Fibroblast of peridontal ligament (primary cell): ENCODE results near the gene RSRC1.

Experiments used
- DNase-seq: peaks from one replicate; pipeline ENCODE4 v3.0.0-alpha.2; 2010; ENCODE audit errors: extremely low read depth

The RSRC1 gene

DNA sequence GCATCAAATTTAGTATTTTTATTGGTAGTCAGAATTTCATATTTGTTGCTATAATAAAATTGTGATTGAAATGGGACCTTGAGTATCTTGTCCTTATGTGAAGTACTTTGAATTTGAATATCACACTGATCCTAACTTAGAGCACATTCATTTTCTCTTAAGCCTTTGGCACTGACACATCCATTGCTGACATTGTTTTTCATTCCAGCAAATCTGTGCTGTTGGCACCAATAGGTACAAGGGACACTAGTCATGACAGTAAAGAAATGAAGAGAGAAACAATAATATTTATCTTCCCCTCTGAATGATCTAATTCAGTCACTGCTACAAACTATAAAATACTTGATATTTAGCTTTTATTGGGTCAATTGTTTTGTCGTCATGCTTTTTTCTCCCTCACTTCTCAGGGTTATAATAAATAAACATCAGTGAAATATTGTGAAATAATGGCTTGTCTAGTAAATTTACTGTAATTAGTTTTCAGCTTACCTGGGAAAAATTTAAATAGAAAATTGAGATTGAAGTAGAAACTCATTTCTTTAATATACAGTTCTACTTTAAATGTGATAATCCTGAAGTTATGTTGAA is 294.3 kb downstream of the RSRC1 start:
- DNase-seq: no peak

DNA sequence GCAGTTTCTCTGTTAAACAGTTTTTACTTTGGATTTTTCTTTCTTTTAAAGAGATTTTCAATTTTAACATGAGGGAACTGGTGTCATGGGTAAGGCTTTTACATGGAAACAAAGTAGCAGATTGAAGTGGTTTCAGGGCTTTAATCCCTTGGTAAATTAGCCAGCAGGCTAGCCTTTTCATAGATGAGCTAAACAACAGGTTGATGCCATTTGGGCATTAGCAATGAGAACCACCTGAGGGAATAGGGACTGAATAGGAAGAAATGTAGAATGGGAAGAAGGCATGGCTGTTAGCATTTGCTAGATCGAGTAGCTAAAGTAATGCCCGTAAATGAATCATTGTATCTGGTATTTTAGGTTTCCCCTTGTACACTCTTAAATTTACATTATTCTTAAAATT is 295.6 kb downstream of the RSRC1 start:
- no peak for DNase-seq

DNA sequence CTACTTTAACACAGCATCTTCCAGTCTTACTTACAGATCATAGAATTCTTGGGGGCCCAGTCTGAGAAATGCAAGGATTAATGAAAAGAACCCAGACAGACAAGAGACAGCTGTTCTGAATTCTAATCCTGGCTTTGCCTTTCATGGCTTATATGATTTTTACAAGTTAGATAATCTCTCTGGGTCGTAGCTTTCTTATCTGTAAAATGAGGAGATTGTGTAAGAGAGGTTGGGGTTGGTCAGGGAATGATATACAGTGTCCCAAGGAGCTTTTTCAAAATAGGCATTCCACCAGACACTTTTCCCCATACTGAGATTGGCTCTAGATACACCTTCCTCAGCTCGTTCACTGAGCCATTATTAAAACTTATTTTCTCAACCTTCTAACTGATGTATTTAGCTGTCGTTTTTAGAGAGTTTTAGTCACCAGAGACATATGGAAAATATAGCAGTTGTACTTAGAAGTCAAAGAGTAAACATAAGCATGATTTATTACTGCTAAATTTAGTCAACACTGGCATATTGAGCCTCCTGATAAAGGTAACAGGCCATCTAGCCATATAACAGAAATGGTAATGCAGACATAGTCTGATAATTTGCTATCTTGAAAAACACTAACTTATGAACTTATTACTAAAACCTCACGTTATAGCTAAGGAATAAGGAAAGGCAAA is 298.1 kb downstream of the RSRC1 start:
- peak; percentile 1 for DNase-seq

DNA sequence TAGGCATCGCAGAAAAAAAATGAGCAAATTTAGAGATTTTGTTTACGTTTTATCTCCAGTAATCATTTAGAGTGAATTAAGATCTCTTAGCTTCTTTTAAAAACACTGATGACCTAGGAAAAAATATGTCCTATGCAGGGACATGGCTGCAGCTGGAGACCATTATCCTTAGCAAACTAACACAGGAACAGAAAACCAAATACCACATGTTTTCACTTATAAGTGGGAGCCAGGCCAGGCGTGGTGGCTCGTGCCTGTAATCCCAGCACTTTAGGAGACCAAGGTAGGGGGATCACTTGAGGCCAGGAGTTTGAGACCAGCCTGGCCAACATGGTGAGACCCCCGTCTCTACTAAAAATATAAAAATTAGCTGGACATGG is 298.6 kb downstream of the RSRC1 start:
- peak; percentile 50 for DNase-seq

DNA sequence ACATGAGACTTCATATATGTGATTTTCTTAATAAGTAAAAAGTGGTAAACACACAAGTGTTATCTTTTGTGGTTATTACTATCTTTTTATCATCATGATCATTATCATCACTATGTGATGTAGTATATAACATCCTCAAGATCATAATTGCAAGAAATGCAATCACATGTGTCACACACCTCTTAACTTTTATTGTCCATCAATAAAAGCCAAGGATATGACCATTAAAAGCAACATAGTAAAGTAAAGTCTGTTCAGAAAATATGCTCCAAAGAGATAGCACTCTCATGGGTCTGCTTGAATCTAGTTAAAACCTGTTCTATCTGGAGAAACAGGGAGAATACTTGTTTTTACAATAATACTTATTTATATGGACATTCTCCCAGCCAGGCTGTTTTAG is 308.1 kb downstream of the RSRC1 start:
- no peak for DNase-seq

DNA sequence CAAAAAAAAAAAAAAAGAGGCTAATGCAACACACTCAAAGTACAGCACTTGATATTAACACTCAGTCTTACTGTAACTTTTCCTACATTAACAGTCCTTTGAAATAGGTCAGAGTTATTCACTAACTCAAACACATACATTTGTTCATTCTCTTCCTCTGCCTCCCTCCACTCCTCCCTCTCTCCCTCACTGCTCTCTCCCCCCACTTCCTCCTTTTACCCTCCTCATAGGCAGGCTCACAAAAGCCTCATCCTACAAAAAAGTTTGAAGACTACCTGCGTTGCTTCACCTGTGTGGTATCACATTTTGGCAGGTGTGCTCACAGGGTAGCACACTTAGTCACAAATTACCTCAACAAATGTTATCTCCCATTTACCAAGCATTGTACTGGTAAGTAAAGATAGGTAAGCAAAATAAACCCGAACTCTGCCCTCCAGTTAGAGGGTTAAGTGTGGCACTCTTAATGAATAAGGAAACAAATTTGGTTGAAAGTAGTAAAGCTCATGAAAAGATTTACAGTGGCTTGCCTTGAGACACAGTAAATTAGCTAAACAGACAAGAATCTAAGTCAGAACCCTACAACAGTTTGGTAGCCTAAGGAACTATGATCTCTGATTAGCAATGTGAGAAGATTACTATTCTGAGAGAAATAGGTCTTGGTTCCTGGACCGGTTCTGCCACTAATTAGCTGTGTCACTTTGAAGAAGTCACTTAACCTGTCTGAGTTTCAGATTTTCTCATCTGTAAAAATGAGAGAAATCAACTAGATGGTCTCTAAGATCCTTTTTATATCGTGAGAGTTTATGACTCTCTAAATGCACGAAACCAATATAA is 310.1 kb downstream of the RSRC1 start:
- no peak for DNase-seq

DNA sequence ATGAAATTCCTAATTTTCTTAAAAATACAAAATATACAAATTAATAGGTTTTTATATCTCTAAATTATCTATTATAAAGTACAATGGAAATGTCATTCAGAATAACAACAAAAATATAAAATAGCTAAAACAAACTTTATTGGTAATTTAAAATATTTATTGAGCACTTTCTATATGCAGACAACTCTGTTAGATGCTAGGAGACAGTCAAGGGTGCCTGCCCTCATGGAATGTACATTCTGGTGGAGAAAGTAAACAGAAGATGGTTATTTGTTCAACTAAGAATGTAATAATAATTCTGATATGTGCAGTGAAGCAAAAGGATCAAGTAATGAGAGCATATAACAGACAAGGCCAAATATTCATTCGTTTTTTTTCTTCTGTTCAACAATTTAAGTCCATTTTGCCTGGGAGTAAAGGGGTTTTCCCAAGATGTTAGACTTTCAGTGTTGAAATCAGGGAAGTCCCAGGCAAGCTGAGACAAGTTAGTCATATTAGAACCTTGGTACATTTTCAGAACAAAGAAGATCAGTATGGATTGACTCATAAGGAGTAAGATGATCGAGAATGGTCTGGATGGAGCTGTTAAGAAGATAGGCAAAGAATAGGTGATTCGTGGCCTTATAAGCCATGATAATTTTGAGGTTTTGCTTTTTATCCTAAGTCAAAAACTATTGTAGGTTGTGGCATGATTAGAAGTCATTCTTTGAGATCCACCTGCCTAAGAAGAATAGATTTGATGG is 310.9 kb downstream of the RSRC1 start:
- DNase-seq: peak; percentile 70

DNA sequence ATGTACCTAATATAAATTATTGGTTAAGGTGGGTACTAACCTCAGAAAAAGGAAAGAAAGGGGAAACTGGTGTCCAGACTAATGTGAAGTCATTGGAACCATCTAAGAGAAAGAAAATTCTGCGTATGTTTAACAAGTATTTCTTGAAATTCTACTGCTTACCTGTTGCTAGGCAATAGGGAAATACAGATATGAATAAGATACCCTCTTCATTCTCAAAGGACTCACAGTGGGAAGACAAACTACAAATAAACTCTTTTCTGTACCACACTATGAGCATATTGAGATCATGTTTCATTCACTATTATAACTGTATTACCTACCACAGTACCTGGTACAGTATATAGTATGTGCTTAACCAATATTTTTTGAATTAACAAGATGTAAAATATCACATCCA is 320.6 kb downstream of the RSRC1 start:
- no peak for DNase-seq

DNA sequence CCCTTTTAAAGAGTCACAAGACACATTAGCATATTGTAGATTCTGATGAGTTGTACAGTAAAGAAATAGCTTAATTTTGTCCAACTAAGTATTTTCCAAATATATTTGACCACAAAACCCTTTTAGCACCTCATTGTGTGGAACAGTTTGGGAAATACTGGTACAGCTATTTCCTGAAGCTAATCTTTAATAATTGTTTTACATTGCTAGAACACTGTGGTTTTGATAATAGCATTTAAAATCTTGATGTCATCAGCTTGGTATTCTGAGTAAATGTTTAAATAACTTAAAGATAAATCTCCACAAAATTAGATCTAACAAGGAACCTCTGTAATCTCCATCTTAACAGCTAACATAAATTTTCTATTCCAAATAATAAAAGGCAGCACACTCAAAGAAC is 321.1 kb downstream of the RSRC1 start:
- no peak for DNase-seq

DNA sequence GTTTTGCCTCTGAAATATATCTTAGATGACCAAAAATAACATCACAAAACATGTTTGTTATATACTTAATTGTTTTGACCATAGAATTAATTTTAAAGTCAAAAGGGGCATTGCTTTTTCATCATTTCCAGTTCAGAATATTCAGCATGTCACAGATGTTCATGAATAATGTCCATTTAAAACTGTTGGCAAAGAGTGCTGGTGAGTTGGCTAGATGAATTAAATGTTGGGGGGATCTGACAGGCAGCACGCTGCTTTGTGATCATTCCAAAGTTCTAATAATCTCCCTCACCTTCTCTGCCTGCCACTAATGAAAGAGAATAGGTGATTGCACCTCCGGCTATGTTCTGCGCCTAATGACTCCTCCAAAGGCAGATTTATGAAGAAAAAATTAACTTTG is 321.9 kb downstream of the RSRC1 start:
- DNase-seq: no peak

DNA sequence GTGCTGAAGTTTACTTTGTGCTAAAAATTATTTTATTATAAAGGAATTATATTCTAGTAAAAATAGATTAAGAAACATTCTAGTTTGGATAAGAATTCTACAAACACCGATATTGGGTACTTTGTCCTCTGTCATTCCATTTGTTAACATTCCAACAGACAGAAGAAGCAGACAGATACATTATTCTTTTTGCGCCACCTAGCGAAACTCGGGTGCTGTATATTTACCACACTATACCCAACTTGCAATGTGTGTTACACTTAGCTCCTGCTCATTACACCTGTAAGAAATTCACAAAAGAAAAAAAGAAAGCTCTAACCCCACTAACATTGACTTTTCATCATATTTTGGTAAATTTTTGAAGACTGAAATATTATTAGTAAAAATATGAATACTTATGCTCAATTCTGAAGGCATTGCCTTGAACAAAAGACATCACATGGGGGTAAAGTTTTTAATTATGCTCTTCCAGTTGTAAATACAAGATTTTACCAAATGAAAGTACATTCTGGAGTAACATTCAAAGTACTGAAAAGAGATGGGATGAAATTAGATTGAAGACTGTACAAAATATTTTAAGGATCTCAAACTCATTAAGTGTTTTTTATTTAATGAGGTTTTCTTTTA is 324.6 kb downstream of the RSRC1 start:
- peak; percentile 83 for DNase-seq

DNA sequence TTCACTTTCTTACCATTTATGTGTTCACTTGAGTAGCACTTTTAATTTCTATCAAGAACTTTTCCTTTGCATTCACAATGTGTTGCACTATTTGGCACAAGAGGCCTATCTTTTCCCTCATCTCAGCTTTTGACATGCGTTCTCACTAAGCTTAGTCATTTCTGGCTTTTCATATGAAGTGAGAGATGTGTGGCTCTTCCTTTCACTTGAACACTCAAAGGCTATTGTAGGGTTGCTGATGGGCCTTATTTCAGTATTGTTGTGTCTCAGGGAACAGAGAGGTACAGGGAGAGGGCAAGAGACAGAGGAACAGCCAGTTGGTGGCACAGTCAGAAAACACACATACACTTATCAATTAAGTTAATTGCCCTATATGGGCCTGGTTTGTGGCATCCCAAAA is 333.7 kb downstream of the RSRC1 start:
- no peak for DNase-seq

DNA sequence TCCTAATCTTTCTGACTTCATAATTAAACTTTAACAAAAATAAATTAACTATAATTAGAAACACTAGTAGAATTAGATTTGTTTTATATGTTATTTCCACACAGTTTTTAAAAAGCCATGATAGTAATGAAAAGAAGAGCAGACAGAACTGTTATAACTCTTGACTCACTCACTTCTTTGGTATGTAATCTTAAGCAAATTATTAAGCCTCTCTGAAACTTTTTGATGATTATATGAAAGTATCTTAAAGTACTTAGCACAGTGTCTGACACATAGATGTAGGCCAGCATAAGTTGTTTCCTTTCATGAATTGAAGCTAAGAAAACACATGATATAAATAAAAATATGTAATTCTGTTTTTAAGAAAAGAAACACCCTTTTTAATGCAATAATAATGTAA is 337.5 kb downstream of the RSRC1 start:
- DNase-seq: no peak

DNA sequence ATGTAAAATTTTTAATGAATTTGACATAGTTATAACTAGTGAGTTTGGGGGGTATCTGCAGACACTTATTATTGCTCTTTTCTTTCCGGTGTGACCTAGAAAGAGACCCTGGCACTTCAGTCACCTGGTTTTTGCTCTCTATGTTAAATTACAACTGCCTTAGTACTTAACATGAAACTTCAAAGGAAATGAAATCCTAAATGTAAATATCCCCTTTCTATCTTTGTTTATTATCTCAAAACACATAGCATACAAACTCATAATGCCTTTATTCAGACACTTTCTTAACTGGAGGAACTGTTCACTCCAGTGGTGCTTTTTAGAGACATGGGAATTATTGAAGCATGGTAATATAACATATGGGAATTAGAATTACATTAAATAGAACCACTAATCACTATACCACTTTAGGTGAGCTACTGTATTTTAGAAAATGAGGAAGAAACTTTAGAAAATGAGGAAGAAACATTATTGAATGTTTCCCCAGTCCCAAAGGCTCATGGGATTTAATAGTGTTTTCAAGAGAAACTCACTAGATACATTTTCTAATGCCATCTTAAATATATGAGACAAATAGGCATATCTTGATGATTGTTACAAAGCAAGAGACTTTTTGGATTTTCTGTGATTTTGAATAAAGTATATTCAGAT is 341.6 kb downstream of the RSRC1 start:
- DNase-seq: no peak

DNA sequence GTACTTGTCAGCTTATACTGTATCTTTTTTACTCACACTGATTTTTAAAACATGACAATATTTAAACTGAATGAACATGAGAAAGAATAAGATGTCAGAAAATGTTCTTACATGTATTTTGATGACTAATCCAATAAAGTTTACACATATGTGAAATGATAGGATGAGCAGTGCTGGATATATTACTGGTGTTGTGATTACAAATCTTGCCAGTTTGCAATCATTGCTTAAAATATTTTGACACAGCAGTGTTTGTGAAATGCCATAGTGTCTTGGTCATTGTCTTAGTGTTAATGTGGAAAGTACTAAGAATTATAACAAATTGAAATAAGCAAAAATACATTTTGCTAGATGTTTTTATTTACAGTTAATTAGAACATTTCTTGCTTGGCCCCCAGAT is 342.4 kb downstream of the RSRC1 start:
- DNase-seq: peak; percentile 12

DNA sequence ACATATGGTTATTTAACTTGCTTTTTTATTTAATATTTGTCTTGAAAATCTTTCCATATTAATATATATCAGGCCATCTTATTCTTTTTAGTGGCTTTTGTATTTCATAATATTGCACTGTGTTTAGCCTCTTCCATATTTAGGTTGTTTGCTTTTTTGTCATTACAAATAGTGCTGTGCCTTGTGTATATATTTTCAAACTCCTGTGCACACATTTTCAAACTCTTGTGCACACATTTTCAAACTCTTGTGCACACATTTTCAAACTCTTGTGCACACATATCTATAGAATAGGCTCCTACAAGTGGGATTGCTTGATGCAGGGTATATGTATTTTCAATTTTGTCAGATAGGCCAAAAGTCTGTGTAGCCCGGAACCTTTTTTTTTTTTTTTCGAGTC is 343.1 kb downstream of the RSRC1 start:
- no peak for DNase-seq

DNA sequence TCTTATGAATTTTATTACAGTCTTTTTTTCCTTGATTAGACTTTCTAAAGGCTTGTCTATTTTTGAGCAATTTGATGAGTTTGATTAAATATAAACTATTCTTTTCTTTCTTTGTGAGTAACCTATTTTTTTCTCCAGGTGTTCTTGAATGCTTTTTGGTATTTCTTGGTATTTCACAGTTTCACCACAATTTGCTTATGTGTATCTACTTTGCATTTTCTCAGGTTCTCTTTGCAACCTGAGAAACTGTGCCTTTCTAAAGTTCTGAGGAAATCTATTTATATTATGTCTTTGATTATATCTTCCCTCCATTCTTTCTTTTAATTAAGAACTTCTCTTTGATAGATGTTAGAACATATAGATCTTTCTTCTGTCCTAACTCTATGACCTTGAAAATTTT is 344.0 kb downstream of the RSRC1 start:
- no peak for DNase-seq

DNA sequence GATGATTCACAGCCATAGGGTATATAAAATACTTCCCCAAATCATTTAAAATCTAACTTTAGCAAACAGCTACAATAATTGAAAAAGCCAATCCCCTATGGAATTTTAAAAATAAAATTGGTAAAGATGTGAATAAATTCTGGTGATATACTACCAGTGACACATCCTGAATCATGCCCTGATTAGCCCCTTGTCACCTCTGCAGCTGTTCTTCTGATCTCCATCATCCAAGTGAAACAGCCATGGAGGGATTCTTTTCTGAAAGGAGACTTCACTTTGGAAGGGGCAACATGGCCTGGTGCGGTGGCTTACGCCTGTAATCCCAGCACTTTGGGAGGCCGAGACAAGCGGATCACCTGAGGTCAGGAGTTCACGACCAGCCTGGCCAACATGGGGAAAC is 345.5 kb downstream of the RSRC1 start:
- no peak for DNase-seq

DNA sequence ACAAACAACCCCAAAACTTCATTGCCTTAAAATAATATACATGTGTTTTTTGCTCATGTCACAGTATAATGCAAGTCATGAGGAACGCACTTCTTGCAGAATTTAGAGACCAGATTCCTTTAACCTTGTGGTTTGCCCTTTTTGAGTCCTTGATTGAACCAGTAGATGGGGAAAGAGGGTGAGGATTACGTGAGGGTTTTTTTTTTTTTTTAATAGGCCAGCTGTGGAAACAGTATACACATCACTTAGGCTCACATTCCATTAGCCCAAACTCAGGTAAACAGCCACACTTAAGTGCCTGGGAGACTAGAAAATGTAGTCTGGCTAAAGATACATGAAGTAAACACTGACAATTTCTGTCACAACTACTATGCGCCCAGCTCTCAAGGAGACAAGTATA is 346.2 kb downstream of the RSRC1 start:
- peak; percentile 37 for DNase-seq

DNA sequence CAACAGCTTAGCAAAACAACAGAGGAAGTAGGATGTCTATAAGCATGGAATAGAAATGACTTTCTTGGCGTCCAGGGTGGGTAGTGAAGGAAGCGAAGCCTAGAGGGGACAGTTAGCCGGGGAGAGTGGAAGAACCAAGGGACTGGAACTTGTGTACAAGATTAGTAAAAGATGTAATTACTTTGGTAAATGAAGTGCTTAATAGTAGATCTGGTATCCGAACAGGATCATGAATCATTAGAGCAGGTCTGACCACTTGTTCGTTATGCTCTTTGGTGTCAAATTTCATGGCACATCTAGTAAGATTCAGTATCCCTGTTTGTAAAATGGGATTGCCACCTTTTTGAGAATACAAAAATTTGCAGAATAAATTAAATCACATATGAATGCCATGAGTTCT is 348.6 kb downstream of the RSRC1 start:
- DNase-seq: no peak

DNA sequence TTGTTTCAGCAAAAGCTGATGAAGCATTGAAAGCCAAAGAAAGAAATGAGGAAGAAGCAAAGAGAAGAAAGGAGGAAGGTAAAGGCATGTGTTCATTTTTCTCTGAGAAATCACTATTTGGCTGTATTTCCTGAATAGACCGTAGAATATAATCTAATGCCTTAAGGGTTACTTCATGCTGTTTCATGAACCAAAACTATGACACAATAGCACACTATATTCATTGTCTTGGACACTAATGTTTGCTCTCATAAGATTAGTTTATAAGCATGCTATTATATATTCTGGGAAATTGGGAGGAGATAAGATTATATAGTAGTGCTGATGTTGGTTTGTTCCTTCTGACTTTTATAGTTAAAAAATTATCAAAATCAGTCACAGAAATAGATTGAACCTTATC is 351.0 kb downstream of the RSRC1 start:
- peak; percentile 14 for DNase-seq

DNA sequence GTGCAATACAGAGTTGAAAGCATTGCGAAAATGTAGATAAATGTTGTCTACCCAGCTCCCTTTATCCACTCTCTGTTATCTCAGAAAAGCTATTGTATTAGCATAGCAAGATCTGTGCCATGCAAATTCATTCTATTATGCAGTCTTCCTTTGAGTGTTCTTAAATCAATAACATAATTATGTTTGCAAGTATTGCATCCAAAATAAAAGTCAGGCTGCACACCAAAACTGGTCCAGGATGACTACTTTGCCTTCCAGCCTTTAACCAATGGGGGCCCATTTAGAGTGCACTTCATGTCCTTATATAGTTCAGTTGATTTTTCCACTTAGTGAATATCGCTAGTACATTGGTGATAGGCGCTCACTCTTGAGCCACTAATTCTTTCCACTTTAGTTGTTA is 353.7 kb downstream of the RSRC1 start:
- no peak for DNase-seq
